GM12892 (cell line): ENCODE data around the gene METTL25B.

Experiments
- POLR2A ChIP-seq: IDR thresholded peaks from 2 replicates; pipeline ENCODE4 v1.6.1; 2011; ENCODE audit warnings: low read depth, low read length, control low read depth
- POLR2AphosphoS5 ChIP-seq: IDR thresholded peaks from 2 replicates; pipeline ENCODE4 v1.6.1; 2011; ENCODE audit warnings: low read depth, low read length, control low read depth

DNA sequence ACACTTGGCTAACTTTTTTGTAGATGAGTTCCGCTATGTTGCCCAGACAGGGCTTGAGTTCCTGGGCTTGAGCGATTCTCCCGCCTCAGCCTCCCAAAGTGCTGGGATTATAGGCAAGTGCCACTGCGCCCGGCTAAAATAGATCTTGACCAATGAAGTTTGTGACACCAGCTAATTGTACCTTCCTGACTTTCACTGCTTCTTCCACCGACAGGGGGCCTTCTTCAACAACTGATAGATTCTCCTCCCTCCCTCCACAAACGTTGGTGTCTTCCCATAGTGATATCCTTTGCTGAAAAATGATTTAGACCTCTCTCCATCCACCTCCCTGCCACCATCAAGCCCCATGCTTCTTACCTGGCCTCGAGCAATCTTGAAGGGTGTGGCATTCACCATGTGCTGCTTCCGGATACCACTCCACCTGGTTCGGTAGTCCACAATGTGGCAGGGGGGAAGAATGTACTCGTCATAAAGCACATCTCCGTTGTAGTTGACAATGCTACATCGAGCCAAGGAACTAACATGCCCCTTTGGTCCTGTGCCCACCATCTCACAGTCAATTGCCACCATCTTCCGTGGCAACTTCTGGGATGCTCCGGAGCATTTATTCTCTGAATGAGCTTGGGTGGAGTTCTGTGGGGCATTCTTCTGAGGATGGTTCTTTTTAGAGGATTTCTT, 1.6 kb upstream of the METTL25B start:
- no peak for TF ChIP-seq POLR2A
- no peak for TF ChIP-seq POLR2AphosphoS5
